Activated naive CD4-positive, alpha-beta T cell treated with anti-CD3 and anti-CD28 coated beads, Interleukin-2, amount 50 U/mL, for 24 hours (primary cell): ENCODE data around the gene IGFLR1.

Experiments used
- H3K27ac Mint-ChIP-seq: one replicate; pipeline ENCODE4 v1.8.0; 2021; ENCODE audit warnings: mild to moderate bottlenecking, mixed read lengths
- H3K27me3 Mint-ChIP-seq: one replicate; pipeline ENCODE4 v1.8.0; 2021; ENCODE audit warnings: mixed read lengths
- H3K36me3 Mint-ChIP-seq: one replicate; pipeline ENCODE4 v1.8.0; 2021; ENCODE audit warnings: mixed read lengths
- H3K4me1 Mint-ChIP-seq: one replicate; pipeline ENCODE4 v1.8.0; 2021; ENCODE audit warnings: mixed read lengths
- H3K4me3 Mint-ChIP-seq: one replicate; pipeline ENCODE4 v1.8.0; 2021; ENCODE audit warnings: mild to moderate bottlenecking, mixed read lengths
- H3K9me3 Mint-ChIP-seq: one replicate; pipeline ENCODE4 v1.8.0; 2021; ENCODE audit warnings: mixed read lengths

The IGFLR1 gene

DNA sequence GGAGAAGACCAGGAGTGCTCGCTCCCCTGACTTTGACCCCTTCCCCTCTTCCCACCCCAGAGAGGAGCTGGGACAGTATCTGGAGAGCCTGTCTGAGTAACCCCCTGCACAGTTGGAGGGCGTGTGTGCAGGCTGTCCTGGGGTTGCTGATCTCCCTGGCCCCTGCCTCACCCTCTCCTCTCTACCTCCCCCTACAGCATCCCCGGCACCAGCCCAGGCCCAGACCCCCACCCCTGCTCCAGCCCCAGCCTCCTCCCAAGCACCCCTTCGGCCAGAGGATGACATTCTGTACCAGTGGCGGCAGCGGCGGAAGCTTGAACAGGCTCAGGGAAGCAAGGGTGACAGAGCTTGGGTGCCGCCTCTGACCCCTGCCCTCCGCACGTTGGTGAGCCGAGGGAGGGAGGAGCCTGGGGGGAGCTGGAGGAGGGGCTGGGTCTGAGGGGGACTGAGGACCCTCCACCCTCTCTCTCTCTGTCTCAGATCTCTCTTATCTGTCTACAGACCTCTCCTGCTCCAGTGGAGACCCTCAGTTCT is 24.4 kb upstream of the IGFLR1 start:
- Mint-ChIP-seq H3K36me3 (peaks cover 3% of the 10 kb centered on the region), H3K27ac (no peak overlapping the region), H3K27me3 (no peaks in the 10 kb centered on the region), H3K4me1 (no peaks in the 10 kb centered on the region), H3K4me3 (no peak overlapping the region), H3K9me3 (no peaks in the 10 kb centered on the region)

DNA sequence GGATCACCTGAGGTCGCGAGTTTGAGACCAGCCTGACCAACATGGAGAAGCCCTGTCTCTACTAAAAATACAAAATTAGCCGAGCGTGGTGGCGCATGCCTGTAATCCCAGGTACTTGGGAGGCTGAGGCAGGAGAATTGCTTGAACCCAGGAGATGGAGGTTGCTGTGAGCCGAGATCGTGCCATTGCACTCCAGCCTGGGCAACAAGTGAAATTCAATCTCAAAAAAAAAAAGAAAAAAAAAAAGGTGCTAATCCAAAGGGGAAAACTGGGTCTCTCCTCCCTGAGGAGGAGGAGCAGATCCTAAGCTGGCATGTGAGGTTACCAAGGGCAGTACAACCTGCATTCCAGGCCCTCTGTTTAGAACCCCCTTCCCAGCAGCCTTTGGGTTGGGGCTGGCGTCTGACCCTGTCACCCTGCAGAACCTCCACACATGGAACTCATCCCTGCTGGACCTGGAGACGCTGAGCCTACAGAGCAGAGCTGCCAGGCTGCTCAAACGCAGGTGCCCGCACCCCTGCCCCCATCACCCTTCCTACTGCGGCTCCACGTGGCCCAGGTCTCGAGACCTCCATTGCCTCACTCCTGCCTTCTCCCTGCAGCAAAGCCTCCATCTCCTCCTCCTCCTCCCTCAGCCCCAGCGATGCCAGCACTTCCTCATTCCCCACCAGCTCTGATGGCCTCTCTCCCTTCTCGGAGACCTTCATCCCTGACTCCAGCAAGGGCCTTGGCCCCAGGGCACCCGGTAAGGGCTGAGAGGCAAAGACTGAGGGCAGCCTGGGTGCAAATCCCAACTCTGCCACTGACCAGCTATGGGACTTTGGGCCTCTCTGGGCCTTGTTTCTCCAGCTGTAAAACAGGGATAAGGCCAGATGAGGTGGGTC is 22.4 kb upstream of the IGFLR1 start:
- peaks cover 3% of the 10 kb centered on the region for H3K36me3 Mint-ChIP-seq
- H3K4me3 Mint-ChIP-seq, result no peak overlapping the region
- no peak overlapping the region for H3K27ac Mint-ChIP-seq
- no peaks in the 10 kb centered on the region for H3K9me3 Mint-ChIP-seq
- no peaks in the 10 kb centered on the region for H3K27me3 Mint-ChIP-seq
- H3K4me1 Mint-ChIP-seq, result peaks cover under 1% of the 10 kb centered on the region

DNA sequence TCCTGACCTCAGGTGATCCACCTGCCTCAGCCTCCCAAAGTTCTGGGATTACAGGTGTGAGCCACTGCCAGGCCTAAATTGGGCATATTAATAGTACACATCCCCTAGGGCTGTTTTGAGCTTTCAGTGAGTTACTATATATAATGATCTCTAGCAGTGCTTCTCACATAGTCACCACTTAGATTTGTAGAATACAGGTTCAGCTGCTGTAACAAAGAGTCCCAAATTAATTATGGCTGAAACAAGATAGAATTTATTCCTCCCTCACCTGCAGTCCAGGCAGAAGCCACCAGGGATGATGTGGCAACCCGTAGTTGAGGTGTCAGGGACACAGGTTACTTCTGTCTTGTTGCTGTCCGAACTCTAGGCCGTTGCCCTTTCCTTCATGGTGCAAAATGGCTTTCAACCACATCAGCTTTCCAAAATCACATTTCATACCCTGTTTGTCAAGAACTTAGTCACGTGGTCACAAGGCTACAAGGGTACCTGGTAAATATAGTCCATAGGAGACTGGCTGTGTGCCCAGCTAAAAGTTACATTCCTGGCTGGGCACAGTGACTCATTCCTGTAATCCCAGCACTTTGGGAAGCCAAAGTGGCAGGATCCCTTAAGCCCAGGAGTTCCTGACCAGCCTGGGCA is 18.6 kb upstream of the IGFLR1 start:
- Mint-ChIP-seq H3K9me3 (no peaks in the 10 kb centered on the region), H3K27ac (no peak overlapping the region), H3K27me3 (peaks cover 3% of the 10 kb centered on the region)

GRCh38 chr19:35759697-35760096 is 17.4 kb upstream of the IGFLR1 start:
- H3K27ac Mint-ChIP-seq, result no peak overlapping the region

More for the DNA sequence above, 18.6 kb upstream of the IGFLR1 start:
- Mint-ChIP-seq H3K4me3 (peak overlapping the region; percentile 36), H3K36me3 (no peaks in the 10 kb centered on the region), H3K4me1 (peaks cover 26% of the 10 kb centered on the region)

GRCh38 chr19:35757749-35758608 is 15.7 kb upstream of the IGFLR1 start, which contains the start of gene PROSER3:
PROSER3 (plus strand) TSS chr19:35758176; CDS start chr19:35758216, 40 bp downstream.
- peaks cover 4% of the 10 kb centered on the region for H3K36me3 Mint-ChIP-seq
- H3K4me1 Mint-ChIP-seq, result peaks cover 31% of the 10 kb centered on the region
- no peaks in the 10 kb centered on the region for H3K9me3 Mint-ChIP-seq
- H3K27me3 Mint-ChIP-seq, result peaks cover 7% of the 10 kb centered on the region
- H3K27ac Mint-ChIP-seq, result peak within 1 kb of the TSS; percentile 99
- H3K4me3 Mint-ChIP-seq, result peak within 1 kb of the TSS; percentile 99

More at GRCh38 chr19:35759697-35760096, 17.4 kb upstream of the IGFLR1 start:
- H3K36me3 Mint-ChIP-seq, result peaks cover 3% of the 10 kb centered on the region
- H3K4me1 Mint-ChIP-seq, result peaks cover 31% of the 10 kb centered on the region
- H3K27me3 Mint-ChIP-seq, result peaks cover 7% of the 10 kb centered on the region
- H3K9me3 Mint-ChIP-seq, result no peaks in the 10 kb centered on the region
- peak overlapping the region; percentile 99 for H3K4me3 Mint-ChIP-seq

- peak overlapping the region; percentile 99 for H3K4me3 Mint-ChIP-seq
- no peak overlapping the region for H3K27ac Mint-ChIP-seq
- no peaks in the 10 kb centered on the region for H3K9me3 Mint-ChIP-seq
- H3K4me1 Mint-ChIP-seq, result peaks cover 31% of the 10 kb centered on the region
- H3K36me3 Mint-ChIP-seq, result peaks cover 4% of the 10 kb centered on the region
- peaks cover 7% of the 10 kb centered on the region for H3K27me3 Mint-ChIP-seq
Measured at GRCh38 chr19:35757231-35757748, 15.0 kb upstream of the IGFLR1 start.

DNA sequence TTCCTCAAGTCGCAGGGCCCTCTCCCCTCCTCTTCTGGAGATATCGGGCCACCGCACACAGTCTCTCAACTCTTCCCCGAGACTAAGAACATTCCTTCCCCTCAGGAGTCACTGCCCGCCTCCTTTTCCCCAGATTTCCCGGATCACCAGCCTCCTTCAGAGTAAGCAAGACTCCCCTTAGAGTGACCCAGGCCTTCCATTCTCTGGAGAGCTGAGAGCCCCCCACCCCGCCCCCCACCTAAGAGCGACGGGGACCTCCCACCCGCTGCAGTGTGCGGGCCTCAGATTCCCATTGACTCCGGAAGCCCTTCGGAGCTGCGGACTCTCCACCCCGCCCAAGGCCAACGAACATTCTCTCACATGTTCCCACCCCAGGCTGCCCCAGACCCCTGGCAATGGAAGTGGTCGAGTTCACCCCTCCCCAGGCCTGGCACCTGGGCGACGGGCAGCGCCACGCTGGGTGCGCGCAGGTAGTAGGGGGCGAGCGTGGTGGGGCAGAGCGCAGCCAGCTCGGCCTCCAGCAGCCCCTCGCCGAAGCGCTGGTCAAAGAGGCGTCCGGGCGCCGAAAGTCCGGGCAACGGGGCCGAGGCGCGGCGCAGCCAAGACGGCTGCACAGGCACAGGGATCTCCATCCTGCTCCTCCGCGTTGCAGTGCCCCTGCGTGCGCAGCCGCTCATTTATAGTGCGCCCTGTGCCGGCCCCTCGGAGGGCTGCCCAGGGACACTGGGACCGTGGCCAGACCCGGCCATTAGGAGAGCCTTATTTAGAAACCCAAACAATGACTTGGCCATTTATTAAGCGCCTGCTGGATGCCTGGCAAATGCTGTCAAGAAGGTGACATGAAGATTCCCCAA is 14.4 kb upstream of the IGFLR1 start, which contains the start of gene HSPB6:
TSS of gene HSPB6 (minus strand) at position 653 of the 854 bp plus-strand sequence. CDS start at position 632, 21 bp downstream.
- H3K27ac Mint-ChIP-seq, result peak within 1 kb of the TSS; percentile 99

DNA sequence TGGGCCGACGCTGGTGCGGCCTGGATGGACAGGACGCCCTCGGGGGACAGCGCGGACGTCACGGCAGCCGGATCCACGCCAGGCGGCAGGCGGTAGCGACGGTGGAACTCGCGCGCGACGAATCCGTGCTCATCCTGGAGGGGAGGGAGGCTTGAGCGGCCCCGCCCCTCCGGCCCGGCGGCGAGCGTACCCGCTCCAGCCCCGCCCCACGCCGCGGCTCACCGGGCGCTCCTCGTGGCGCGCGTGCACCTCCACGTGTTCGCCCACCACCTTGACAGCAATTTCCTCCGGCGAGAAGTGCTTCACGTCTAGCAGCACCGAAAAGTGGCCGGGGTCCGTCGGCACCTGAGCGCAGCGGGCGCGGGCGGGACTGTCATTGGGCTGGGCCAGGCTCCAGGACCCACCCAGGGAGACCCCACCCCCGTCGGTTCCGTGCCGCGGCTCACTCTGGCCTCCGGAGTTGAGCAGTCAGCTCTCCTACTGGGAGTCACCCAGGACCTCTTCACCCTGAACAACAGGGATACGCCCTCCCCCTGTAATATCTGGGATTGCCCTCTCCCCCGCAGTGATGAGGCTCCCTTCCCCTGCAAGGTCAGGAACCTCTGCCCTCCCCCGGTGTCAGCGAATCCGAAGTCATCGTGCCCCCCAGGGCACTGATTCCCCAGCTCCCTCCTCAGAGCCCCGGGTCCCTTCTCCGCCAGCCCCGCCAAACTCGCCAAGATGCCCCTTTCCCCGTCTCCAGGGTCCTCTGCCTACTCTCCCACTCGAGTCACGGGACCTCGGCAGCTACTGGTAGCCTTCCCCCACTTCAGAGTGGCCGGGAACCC is 13.5 kb upstream of the IGFLR1 start:
- Mint-ChIP-seq H3K36me3 (peaks cover 4% of the 10 kb centered on the region), H3K4me1 (peaks cover 31% of the 10 kb centered on the region), H3K4me3 (peak overlapping the region; percentile 58), H3K27ac (no peak overlapping the region), H3K27me3 (peaks cover 7% of the 10 kb centered on the region), H3K9me3 (no peaks in the 10 kb centered on the region)

More for the DNA sequence above, 14.4 kb upstream of the IGFLR1 start, which contains the start of gene HSPB6:
- Mint-ChIP-seq H3K4me1 (peaks cover 31% of the 10 kb centered on the region), H3K9me3 (no peaks in the 10 kb centered on the region), H3K36me3 (peaks cover 4% of the 10 kb centered on the region), H3K27me3 (peaks cover 7% of the 10 kb centered on the region), H3K4me3 (peak within 1 kb of the TSS; percentile 99)

- Mint-ChIP-seq H3K36me3 (peaks cover 4% of the 10 kb centered on the region), H3K27ac (peak overlapping the region; percentile 76)
Measured at GRCh38 chr19:35755131-35755549, 12.9 kb upstream of the IGFLR1 start.

DNA sequence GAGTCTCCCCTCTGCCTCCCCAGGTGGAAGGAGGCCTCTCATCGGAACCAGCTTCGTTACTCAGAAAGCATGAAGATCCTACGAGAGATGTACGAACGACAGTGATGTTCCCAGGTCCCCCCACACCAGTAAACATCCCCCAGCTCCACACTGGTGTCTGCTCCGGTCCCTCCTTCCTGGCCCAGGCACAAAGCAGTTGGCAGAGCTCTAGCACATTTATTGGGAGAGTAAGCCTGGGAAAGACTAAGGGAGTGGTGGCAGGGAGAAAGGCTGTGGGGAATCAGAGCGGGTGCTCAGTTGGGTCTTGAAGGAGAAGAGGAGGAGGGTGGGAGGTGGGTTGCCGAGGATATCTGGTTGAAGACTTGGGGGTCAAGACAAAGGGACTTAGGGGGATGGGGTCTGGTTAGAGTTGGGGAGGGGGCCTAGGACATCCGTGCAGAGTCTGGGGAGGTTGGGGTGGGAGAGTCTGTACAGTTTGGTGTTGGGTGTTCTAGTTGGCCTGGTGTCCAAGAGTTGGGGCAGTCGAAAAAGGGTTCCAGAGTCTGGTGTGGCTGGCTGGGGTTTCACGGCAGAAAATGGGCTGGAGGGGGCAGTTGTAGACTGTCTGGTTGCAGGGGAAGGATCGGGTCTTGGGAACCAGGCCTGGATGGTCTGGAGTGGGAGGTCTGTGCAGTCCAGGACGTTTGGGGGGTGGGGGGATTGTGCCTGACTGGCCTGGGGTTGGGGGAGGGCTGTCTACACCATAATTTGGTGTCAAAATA is 12.3 kb upstream of the IGFLR1 start:
- Mint-ChIP-seq H3K9me3 (no peaks in the 10 kb centered on the region), H3K27me3 (peaks cover 7% of the 10 kb centered on the region), H3K4me1 (peaks cover 33% of the 10 kb centered on the region), H3K36me3 (peaks cover 4% of the 10 kb centered on the region), H3K4me3 (peak overlapping the region; percentile 15), H3K27ac (no peak overlapping the region)

More at GRCh38 chr19:35755131-35755549, 12.9 kb upstream of the IGFLR1 start:
- Mint-ChIP-seq H3K4me1 (peaks cover 31% of the 10 kb centered on the region), H3K4me3 (peak overlapping the region; percentile 36), H3K27me3 (peaks cover 7% of the 10 kb centered on the region), H3K9me3 (no peaks in the 10 kb centered on the region)

DNA sequence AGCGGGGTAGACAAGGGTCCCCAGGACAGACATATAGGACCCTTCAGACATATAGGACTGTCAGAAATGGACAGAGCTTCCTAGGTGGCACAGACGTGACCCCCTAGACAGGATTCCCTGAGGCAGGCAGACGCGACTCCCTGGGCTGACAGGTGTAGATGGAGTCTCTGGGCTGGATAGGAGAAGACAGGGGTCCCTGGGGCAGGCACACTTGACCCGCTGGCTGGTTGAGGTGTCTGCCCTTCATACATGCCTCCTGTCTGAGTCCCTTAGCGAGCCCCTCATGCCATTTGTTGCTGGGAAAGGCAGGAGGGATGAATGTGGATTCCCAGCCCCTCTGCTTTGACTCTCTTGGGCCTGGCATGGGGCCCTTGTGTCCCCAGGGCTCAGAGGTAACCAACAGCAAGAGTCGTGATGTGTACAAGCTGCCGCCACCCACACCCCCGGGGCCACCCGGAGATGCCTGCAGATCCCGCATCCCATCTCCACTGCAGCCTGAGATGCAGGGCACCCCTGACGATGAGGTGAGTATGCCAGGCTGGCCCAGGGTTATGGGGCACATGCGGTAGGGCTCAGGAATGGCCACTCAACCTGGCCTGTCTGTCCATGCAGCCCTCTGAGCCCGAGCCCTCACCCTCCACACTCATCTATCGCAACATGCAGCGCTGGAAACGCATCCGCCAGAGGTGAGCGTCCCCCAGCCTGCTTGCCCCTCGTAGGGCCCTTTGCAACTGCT is 11.6 kb upstream of the IGFLR1 start:
- peaks cover 4% of the 10 kb centered on the region for H3K36me3 Mint-ChIP-seq
- H3K9me3 Mint-ChIP-seq, result no peaks in the 10 kb centered on the region
- H3K4me1 Mint-ChIP-seq, result peaks cover 33% of the 10 kb centered on the region
- H3K4me3 Mint-ChIP-seq, result peak overlapping the region; percentile 15
- H3K27me3 Mint-ChIP-seq, result peaks cover 7% of the 10 kb centered on the region
- H3K27ac Mint-ChIP-seq, result no peak overlapping the region

- H3K36me3 Mint-ChIP-seq, result peaks cover 4% of the 10 kb centered on the region
- H3K4me1 Mint-ChIP-seq, result peaks cover 41% of the 10 kb centered on the region
- H3K4me3 Mint-ChIP-seq, result no peak overlapping the region
- H3K9me3 Mint-ChIP-seq, result no peaks in the 10 kb centered on the region
- no peak overlapping the region for H3K27ac Mint-ChIP-seq
- H3K27me3 Mint-ChIP-seq, result peaks cover 6% of the 10 kb centered on the region
Measured at GRCh38 chr19:35752746-35753350, 10.6 kb upstream of the IGFLR1 start.
